H1 (cell line): ENCODE results near the gene HHAT. TPM values are rescaled to one million over a fixed set of nuclear protein-coding genes. Genes with fewer than 3 reads are reported as not detected.

Experiments used
- E2F6 ChIP-seq: IDR thresholded peaks from 2 replicates; pipeline ENCODE4 v1.6.1; 2012; ENCODE audit warnings: inconsistent platforms
- EZH2 ChIP-seq: fragments of 200-600 bp; sonication (generic); IDR thresholded peaks from 2 replicates; pipeline ENCODE4 v1.7.1; 2012; ENCODE audit warnings: low read depth, mild to moderate bottlenecking, moderate library complexity, low read length, inconsistent platforms; ENCODE audit not compliant: severe bottlenecking
- NANOG ChIP-seq: IDR thresholded peaks from 2 replicates; pipeline ENCODE4 v1.6.1; 2011; ENCODE audit warnings: low read length, low read depth, mild to moderate bottlenecking, inconsistent platforms; ENCODE audit not compliant: insufficient read depth, poor library complexity, severe bottlenecking
- RXRA ChIP-seq: IDR thresholded peaks from 2 replicates; pipeline ENCODE4 v1.6.1; 2011; ENCODE audit warnings: low read depth, mild to moderate bottlenecking, low read length, moderate library complexity; ENCODE audit not compliant: insufficient read depth
- polyA plus RNA-seq, 7 experiments: library from polyadenylated mRNA; depleted of rRNA in 3 of 7; stranded (reverse) in 5 of 7; unstranded in 2 of 7; fragments of >200 nt in 5 of 7; fragments of 200-250 nt in 2 of 7; gene quantifications; 1 replicate in 5 of 7; 2 replicates in 1 of 7; 4 replicates in 1 of 7; pipeline versions ENCODE4 v1.2.1 to v1.2.3, GENCODE V29; 2011 to 2013; ENCODE audit warnings: missing spikeins in 2 of 7, mixed read lengths in 2 of 7
- total RNA-seq: library from RNA; stranded (reverse); fragmentation: NEBNext Ultra II Directional; extraction: Animal tissue kit (Norgen Biotek cat#: 25700); gene quantifications from 2 replicates; pipeline ENCODE4 v1.2.1, GENCODE V29; 2021

Gene HHAT
- total and polyA plus RNA-seq, 2 of the 8 experiments (the other 6 are each of a cell fraction or from before 2014, with no cell fraction given): 0.15 to 0.51 TPM

- TF ChIP-seq NANOG (no peak), EZH2 (no peak), RXRA (no peak), E2F6 (no peak)
Measured at GRCh38 chr1:210361665-210362064, 33.0 kb downstream of the HHAT start (continued).
